H9 (cell line): ENCODE results near the gene VPREB3. TPM values are rescaled to one million over a fixed set of nuclear protein-coding genes. Genes with fewer than 3 reads are reported as not detected.

Experiments used
- DNase-seq: peaks from one replicate; pipeline ENCODE4 v3.0.0-alpha.2; 2017
- H2AFZ ChIP-seq: one replicate; pipeline ENCODE4 v1.6.1; 2013; ENCODE audit warnings: mild to moderate bottlenecking, low read length, control low read depth, moderate library complexity
- H2AK5ac ChIP-seq: 2 replicates; pipeline ENCODE4 v1.6.1; 2013; ENCODE audit warnings: low read length, control low read depth, mixed read lengths; ENCODE audit not compliant: insufficient read length
- H2BK120ac ChIP-seq: one replicate; pipeline ENCODE4 v1.6.1; 2013; ENCODE audit warnings: low read depth, mild to moderate bottlenecking, low read length, control low read depth, inconsistent platforms; ENCODE audit not compliant: poor library complexity, severe bottlenecking
- H2BK12ac ChIP-seq: 2 replicates; pipeline ENCODE4 v1.6.1; 2013; ENCODE audit warnings: low read length, control low read depth, mixed read lengths, low read depth; ENCODE audit not compliant: insufficient read length
- H2BK15ac ChIP-seq: 2 replicates; pipeline ENCODE4 v1.6.1; 2013; ENCODE audit warnings: low read depth, low read length, control low read depth
- H2BK20ac ChIP-seq: one replicate; pipeline ENCODE4 v1.6.1; 2013; ENCODE audit warnings: low read depth, mild to moderate bottlenecking, low read length, control low read depth, inconsistent platforms; ENCODE audit not compliant: poor library complexity, severe bottlenecking
- H2BK5ac ChIP-seq: 2 replicates; pipeline ENCODE4 v1.6.1; 2013; ENCODE audit warnings: low read length, control low read depth, mixed read lengths; ENCODE audit not compliant: insufficient read length
- H3K14ac ChIP-seq: 2 replicates; pipeline ENCODE4 v1.6.1; 2013; ENCODE audit warnings: low read length, control low read depth; ENCODE audit not compliant: insufficient read depth
- H3K18ac ChIP-seq: 2 replicates; pipeline ENCODE4 v1.6.1; 2013; ENCODE audit warnings: low read depth, mild to moderate bottlenecking, mixed read lengths, low read length, control low read depth; ENCODE audit not compliant: insufficient read length
- H3K23ac ChIP-seq: 2 replicates; pipeline ENCODE4 v1.6.1; 2013; ENCODE audit warnings: low read length, control low read depth, mixed read lengths, low read depth; ENCODE audit not compliant: insufficient read length
- H3K23me2 ChIP-seq: 2 replicates; pipeline ENCODE4 v1.6.1; 2013; ENCODE audit warnings: low read depth, mild to moderate bottlenecking, mixed read lengths, low read length, control low read depth; ENCODE audit not compliant: insufficient read length, poor library complexity, severe bottlenecking
- H3K27ac ChIP-seq: 2 replicates; pipeline ENCODE4 v1.5.1; 2013; ENCODE audit warnings: low read length, control low read depth, mixed read lengths, low read depth; ENCODE audit not compliant: insufficient read length
- H3K27me3 ChIP-seq: 2 replicates; pipeline ENCODE4 v1.6.1; 2013; ENCODE audit warnings: low read length, control low read depth, inconsistent platforms; ENCODE audit not compliant: insufficient read depth
- H3K4ac ChIP-seq: 2 replicates; pipeline ENCODE4 v1.6.1; 2013; ENCODE audit warnings: low read depth, mild to moderate bottlenecking, control low read depth, inconsistent platforms, low read length, moderate library complexity
- H3K4me1 ChIP-seq: 2 replicates; pipeline ENCODE4 v1.6.1; 2013; ENCODE audit warnings: low read length, control low read depth, inconsistent platforms; ENCODE audit not compliant: insufficient read depth
- H3K4me2 ChIP-seq: 2 replicates; pipeline ENCODE4 v1.6.1; 2013; ENCODE audit warnings: low read length, control low read depth, mixed read lengths; ENCODE audit not compliant: insufficient read length, insufficient read depth
- H3K56ac ChIP-seq: 2 replicates; pipeline ENCODE4 v1.6.1; 2013; ENCODE audit warnings: low read depth, mild to moderate bottlenecking, mixed read lengths, low read length, control low read depth; ENCODE audit not compliant: insufficient read length
- H3K79me1 ChIP-seq: 2 replicates; pipeline ENCODE4 v1.6.1; 2013; ENCODE audit warnings: low read depth, mild to moderate bottlenecking, moderate library complexity, low read length, control low read depth, inconsistent platforms; ENCODE audit not compliant: insufficient read depth, poor library complexity, severe bottlenecking
- H3K79me2 ChIP-seq: 2 replicates; pipeline ENCODE4 v1.6.1; 2013; ENCODE audit warnings: low read length, control low read depth, inconsistent platforms; ENCODE audit not compliant: insufficient read depth
- H3K9ac ChIP-seq: 2 replicates; pipeline ENCODE4 v1.6.1; 2013; ENCODE audit warnings: low read length, control low read depth, mixed read lengths; ENCODE audit not compliant: insufficient read length; ENCODE audit errors: extremely low read depth
- H3K9me3 ChIP-seq: one replicate; pipeline ENCODE4 v1.6.1; 2013; ENCODE audit warnings: low read depth, low read length, inconsistent platforms; ENCODE audit not compliant: control insufficient read depth
- H3T11ph ChIP-seq: one replicate; pipeline ENCODE4 v1.6.1; 2013; ENCODE audit warnings: mild to moderate bottlenecking, low read length, control low read depth, inconsistent platforms
- H4K20me1 ChIP-seq: one replicate; pipeline ENCODE4 v1.6.1; 2013; ENCODE audit not compliant: control insufficient read depth, insufficient read length, insufficient read depth
- H4K5ac ChIP-seq: 2 replicates; pipeline ENCODE4 v1.6.1; 2013; ENCODE audit warnings: low read depth, mild to moderate bottlenecking, mixed read lengths, low read length, control low read depth; ENCODE audit not compliant: insufficient read length
- H4K8ac ChIP-seq: replicated peaks from 2 replicates; pipeline ENCODE4 v1.6.1; 2013; ENCODE audit warnings: low read length, control low read depth, mixed read lengths, low read depth; ENCODE audit not compliant: insufficient read length
- H4K91ac ChIP-seq: 2 replicates; pipeline ENCODE4 v1.6.1; 2013; ENCODE audit warnings: low read depth, mild to moderate bottlenecking, moderate library complexity, mixed read lengths, low read length, control low read depth; ENCODE audit not compliant: insufficient read length
- H3K27ac Mint-ChIP-seq, 3 experiments: 2 replicates in 2 of 3; 3 replicates in 1 of 3; pipeline ENCODE4 v1.8.0; 2020 to 2021; ENCODE audit warnings: mixed read lengths in 3 of 3, mild to moderate bottlenecking in 1 of 3, moderate library complexity in 1 of 3
- H3K27me3 Mint-ChIP-seq: 2 replicates; pipeline ENCODE4 v1.8.0; 2021; ENCODE audit warnings: low read depth, mild to moderate bottlenecking, moderate library complexity, mixed read lengths
- H3K36me3 Mint-ChIP-seq, 3 experiments: 2 replicates in 2 of 3; 3 replicates in 1 of 3; pipeline ENCODE4 v1.8.0; 2020 to 2021; ENCODE audit warnings: low read depth in 3 of 3, mixed read lengths in 3 of 3; ENCODE audit not compliant: insufficient read depth in 1 of 3
- H3K4me1 Mint-ChIP-seq, 2 experiments: 2 replicates each; pipeline ENCODE4 v1.8.0; 2020; ENCODE audit warnings: mixed read lengths in 2 of 2
- H3K4me3 Mint-ChIP-seq, 2 experiments: 2 replicates in 1 of 2; 3 replicates in 1 of 2; pipeline ENCODE4 v1.8.0; 2020 to 2021; ENCODE audit warnings: mild to moderate bottlenecking in 2 of 2, mixed read lengths in 2 of 2, moderate library complexity in 1 of 2
- H3K9me3 Mint-ChIP-seq, 2 experiments: 2 replicates in 1 of 2; 3 replicates in 1 of 2; pipeline ENCODE4 v1.8.0; 2020; ENCODE audit warnings: mild to moderate bottlenecking in 2 of 2, mixed read lengths in 2 of 2, moderate library complexity in 1 of 2
- WGBS: extraction: QIAGEN DNeasy Blood & Tissue Kit; methylation state at CpG from one replicate; pipeline ENCODE4 v1.1.7; 2013; ENCODE audit warnings: missing lambda C conversion rate, low lambda C conversion rate, mixed read lengths; ENCODE audit not compliant: insufficient read length; ENCODE audit errors: extremely low coverage; 5-methylcytosine and 5-hydroxymethylcytosine counted together
- total RNA-seq: library from RNA; stranded (reverse); gene quantifications from 2 replicates; pipeline ENCODE4 v1.2.1, GENCODE V29; 2021
- TF ChIP-seq, protein P1 (sequence below): fragments of 200-600 bp; sonication (generic); conservative IDR thresholded peaks from 3 replicates; pipeline ENCODE4 v1.8.0; 2021; ENCODE audit warnings: antibody characterized with exemption, mild to moderate bottlenecking

Gene VPREB3
- total RNA-seq, 1 experiment from 2014 or later = 0.50 TPM

DNA sequence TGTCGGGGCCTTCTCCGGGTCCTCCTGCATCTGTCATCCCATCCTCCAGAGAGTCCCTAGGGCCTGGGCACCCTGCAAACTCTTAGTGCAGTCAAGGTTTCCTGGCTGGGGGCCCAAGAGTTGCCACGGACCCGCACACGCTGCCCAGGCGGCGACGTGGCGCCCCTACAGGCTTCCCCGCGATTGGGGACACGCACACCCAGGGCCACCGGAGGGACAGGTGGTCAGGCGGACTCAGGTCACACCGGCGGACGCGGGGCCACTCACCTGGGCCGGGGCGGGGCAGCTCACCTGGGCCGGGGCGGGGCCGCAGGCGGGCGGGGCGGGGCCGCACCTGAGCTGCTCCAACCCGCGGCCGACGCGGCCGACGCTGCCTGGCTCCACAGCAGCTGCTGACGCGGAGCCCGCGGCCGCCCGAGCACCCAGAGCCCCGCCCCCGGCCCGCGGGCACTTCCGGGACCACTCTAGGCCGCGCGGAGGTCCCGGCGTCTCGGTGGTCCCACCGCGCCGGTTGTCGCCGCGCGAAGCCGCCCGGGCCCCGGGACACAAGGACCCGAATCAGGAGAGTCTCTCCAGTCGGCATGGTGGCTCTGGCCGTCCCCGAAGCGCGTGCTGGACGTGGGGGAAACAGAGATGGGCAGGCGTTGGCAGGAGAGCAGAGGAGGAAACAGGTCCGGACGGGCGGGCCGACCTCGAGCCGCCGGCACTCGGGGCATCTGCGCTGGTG is 3.3 kb downstream of the VPREB3 start, which contains the start of gene ZNF70:
Gene ZNF70, minus strand, starts transcription at position 399 of the 727 bp plus-strand sequence. CDS start 5,972 bp downstream, outside the sequence.
- peaks cover 4% of the 10 kb centered on the region for H3K27me3 Mint-ChIP-seq

More for the DNA sequence above, 3.3 kb downstream of the VPREB3 start, which contains the start of gene ZNF70:
- no peak within 1 kb of the TSS for H3K56ac ChIP-seq
- H3K23ac ChIP-seq = no peak within 1 kb of the TSS
- no peak within 1 kb of the TSS for H4K91ac ChIP-seq
- peak within 1 kb of the TSS; percentile 93 for H3K9ac ChIP-seq
- Mint-ChIP-seq H3K9me3 (no peaks in the 10 kb centered on the region; a peak in 1 of 5 replicates), H3K4me1 (peaks cover 13 to 37% of the 10 kb centered on the region in 2 experiments), H3K36me3 (peaks cover 0 to 1% (median 0%) of the 10 kb centered on the region in 3 experiments; a peak in 2 of 7 replicates), H3K4me3 (peak within 1 kb of the TSS; percentile 77 to 88), H3K27ac (peak within 1 kb of the TSS; percentile 70 to 89 (median 87); a peak in 6 of 7 replicates)
- H2BK5ac ChIP-seq = no peak within 1 kb of the TSS
- no peak within 1 kb of the TSS for H4K8ac ChIP-seq
- H2BK120ac ChIP-seq = no peak within 1 kb of the TSS
- no peaks in the 10 kb centered on the region for H3K79me2 ChIP-seq
- no peak within 1 kb of the TSS for H2AK5ac ChIP-seq
- H3K4ac ChIP-seq = no peak within 1 kb of the TSS; the same call in 1 of the 2 replicates
- H2BK20ac ChIP-seq = no peak within 1 kb of the TSS
- no peak within 1 kb of the TSS for H3T11ph ChIP-seq
- peak within 1 kb of the TSS; percentile 59 for H3K4me2 ChIP-seq
- H3K23me2 ChIP-seq = peaks cover 8% of the 10 kb centered on the region
- no peak within 1 kb of the TSS for H2BK15ac ChIP-seq
- TF ChIP-seq, protein P1, sequence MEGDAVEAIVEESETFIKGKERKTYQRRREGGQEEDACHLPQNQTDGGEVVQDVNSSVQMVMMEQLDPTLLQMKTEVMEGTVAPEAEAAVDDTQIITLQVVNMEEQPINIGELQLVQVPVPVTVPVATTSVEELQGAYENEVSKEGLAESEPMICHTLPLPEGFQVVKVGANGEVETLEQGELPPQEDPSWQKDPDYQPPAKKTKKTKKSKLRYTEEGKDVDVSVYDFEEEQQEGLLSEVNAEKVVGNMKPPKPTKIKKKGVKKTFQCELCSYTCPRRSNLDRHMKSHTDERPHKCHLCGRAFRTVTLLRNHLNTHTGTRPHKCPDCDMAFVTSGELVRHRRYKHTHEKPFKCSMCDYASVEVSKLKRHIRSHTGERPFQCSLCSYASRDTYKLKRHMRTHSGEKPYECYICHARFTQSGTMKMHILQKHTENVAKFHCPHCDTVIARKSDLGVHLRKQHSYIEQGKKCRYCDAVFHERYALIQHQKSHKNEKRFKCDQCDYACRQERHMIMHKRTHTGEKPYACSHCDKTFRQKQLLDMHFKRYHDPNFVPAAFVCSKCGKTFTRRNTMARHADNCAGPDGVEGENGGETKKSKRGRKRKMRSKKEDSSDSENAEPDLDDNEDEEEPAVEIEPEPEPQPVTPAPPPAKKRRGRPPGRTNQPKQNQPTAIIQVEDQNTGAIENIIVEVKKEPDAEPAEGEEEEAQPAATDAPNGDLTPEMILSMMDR = no peak
- H3K4me1 ChIP-seq = no peaks in the 10 kb centered on the region; the same call in 1 of the 2 replicates
- DNase-seq = peak; percentile 96
- no peak within 1 kb of the TSS for H3K27ac ChIP-seq
- H4K20me1 ChIP-seq = no peaks in the 10 kb centered on the region
- peak within 1 kb of the TSS; percentile 91 for H3K18ac ChIP-seq
- H3K14ac ChIP-seq = peak within 1 kb of the TSS; percentile 97
- H2AFZ ChIP-seq = no peak within 1 kb of the TSS
- no peaks in the 10 kb centered on the region for H3K9me3 ChIP-seq
- no CpG with 5 or more reads among the region's 78 CpGs for WGBS
- no peaks in the 10 kb centered on the region for H3K27me3 ChIP-seq
- no peaks in the 10 kb centered on the region for H3K79me1 ChIP-seq
- no peak within 1 kb of the TSS for H4K5ac ChIP-seq
- H2BK12ac ChIP-seq = no peak within 1 kb of the TSS
